Measurements from ENCODE around the gene VILL. TPM values are rescaled to one million over a fixed set of nuclear protein-coding genes. Genes with fewer than 3 reads are reported as not detected.

Gene VILL
- total and polyA plus RNA-seq, 2 donors (not counting 3 experiments of a cell fraction or from before 2014, with no cell fraction given): 9.0 to 10.0 TPM

DNA sequence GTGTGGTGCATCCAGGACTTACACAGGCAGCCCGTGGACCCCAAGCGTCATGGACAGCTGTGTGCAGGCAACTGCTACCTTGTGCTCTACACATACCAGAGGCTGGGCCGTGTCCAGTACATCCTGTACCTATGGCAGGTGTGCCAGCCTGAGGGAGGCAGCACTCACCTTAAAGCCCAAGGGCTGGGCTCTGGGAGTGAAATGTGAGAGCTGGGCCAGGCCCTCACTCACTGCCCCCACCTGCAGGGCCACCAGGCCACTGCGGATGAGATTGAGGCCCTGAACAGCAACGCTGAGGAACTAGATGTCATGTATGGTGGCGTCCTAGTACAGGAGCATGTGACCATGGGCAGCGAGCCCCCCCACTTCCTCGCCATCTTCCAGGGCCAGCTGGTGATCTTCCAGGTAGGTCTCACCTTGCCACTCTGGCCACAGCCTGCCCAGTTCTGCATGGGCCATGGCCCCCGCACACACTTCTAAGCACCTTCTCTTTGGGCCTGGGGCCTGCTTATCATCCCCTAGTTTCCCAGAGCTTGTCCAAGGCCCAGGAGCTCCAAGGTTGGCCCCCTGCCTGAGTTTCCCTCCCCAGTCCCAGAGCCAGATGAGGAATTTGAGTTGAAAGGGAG is 11.0 kb downstream of the VILL start:
- ChIA-PET CTCF (interaction anchor here (0.6 to 3.6 kb wide), 5 partner anchors 12 to 147 kb away, joined by 3 to 34 read pairs (median 5); no protein-coding TSS in a partner anchor), POLR2A (no interaction called here)
- peaks cover 0 to 12% of the 10 kb centered on the region in 2 experiments for H3K36me3 ChIP-seq (ENCODE audit: control insufficient read depth in 2 of 2, extremely low read depth in 1 of 2, insufficient read depth in 2 of 2, low read length in 2 of 2)
- H2AFZ ChIP-seq (ENCODE audit: low read depth, low read length): no peak overlapping the region
- H3K9ac ChIP-seq (replicated peaks; ENCODE audit: extremely low read depth, insufficient read depth, low read length): no peak overlapping the region
- no peaks in the 10 kb centered on the region for H3K79me2 ChIP-seq (ENCODE audit: control insufficient read depth, insufficient read depth, low read length)
- no peaks in the 10 kb centered on the region for H3K27me3 ChIP-seq (ENCODE audit: control insufficient read depth in 2 of 2, insufficient read depth in 2 of 2, low read length in 2 of 2)
- no peaks in the 10 kb centered on the region for H4K20me1 ChIP-seq (replicated peaks; ENCODE audit: control insufficient read depth, extremely low read depth, insufficient read depth, low read length)
- TF ChIP-seq, protein P1, sequence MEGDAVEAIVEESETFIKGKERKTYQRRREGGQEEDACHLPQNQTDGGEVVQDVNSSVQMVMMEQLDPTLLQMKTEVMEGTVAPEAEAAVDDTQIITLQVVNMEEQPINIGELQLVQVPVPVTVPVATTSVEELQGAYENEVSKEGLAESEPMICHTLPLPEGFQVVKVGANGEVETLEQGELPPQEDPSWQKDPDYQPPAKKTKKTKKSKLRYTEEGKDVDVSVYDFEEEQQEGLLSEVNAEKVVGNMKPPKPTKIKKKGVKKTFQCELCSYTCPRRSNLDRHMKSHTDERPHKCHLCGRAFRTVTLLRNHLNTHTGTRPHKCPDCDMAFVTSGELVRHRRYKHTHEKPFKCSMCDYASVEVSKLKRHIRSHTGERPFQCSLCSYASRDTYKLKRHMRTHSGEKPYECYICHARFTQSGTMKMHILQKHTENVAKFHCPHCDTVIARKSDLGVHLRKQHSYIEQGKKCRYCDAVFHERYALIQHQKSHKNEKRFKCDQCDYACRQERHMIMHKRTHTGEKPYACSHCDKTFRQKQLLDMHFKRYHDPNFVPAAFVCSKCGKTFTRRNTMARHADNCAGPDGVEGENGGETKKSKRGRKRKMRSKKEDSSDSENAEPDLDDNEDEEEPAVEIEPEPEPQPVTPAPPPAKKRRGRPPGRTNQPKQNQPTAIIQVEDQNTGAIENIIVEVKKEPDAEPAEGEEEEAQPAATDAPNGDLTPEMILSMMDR (IDR thresholded peaks at IDR 0.05; ENCODE audit: extremely low read depth in 1 of 2, insufficient read depth in 1 of 2, low read depth in 1 of 2, low read length in 2 of 2): peak; percentile 5 to 26
- no peak for TF ChIP-seq GATA2 (IDR thresholded peaks at IDR 0.05; ENCODE audit: insufficient read depth, insufficient read length, low read depth, low read length)
- no peak overlapping the region for H3K4me2 ChIP-seq (ENCODE audit: insufficient read depth, low read length)
- FAIRE-seq: no peak
- H3K9me1 ChIP-seq (replicated peaks; ENCODE audit: control insufficient read depth, extremely low read depth, insufficient read depth, low read length): no peaks in the 10 kb centered on the region
- H3K4me1 ChIP-seq (ENCODE audit: control insufficient read depth, extremely low read depth, insufficient read depth, low read length): peaks cover 4% of the 10 kb centered on the region
- DNase-seq (ENCODE audit: low read depth, low spot score): no peak
- intact Hi-C loops (cut with micrococcal nuclease): no loop called here
- H3K4me3 ChIP-seq (replicated peaks in 1 of 3; ENCODE audit: insufficient read depth in 1 of 3, low read depth in 1 of 3, low read length in 3 of 3): no peak overlapping the region
- H3K9me3 ChIP-seq (replicated peaks; ENCODE audit: control insufficient read depth, insufficient read depth, low read length): no peaks in the 10 kb centered on the region
- dilution Hi-C loops (cut with MboI; ENCODE audit: extremely low pct_ligation_motif_present, low sequenced_read_pairs): no loop called here
- H3K27ac ChIP-seq (ENCODE audit: insufficient read depth, low read depth, low read length): no peak overlapping the region
- no TSS peak for BruUV-seq (replicated peaks)

DNA sequence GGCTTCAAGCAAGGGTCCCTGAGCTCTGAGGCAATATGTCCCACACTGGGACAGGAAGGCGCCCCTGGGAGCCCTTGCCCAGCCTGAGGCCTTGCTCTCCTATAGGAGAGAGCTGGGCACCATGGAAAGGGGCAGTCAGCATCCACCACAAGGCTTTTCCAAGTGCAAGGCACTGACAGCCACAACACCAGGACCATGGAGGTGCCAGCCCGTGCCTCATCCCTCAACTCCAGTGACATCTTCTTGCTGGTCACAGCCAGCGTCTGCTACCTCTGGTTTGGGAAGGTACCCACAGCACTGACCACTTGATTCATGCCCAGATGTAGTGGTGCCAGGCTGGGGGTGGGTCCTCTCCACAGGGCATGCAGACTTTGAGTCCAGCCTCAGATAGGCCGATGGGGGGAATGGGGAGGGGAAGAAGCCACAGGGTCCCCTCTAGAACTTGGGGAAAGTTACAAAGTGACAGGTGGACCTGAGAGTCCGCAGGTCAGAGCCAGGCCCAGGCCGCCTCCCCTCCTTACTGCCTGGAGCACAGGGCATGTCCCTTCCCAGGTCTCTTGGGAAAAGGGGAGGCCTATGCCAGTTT is 11.8 kb downstream of the VILL start:
- TF ChIP-seq JUN (IDR thresholded peaks at IDR 0.05; ENCODE audit: borderline replicate concordance, insufficient read depth, insufficient read length, low read depth) (no peak), EZH2 (IDR thresholded peaks at IDR 0.05; ENCODE audit: borderline replicate concordance, low read depth, low read length, severe bottlenecking) (no peak), FOS (IDR thresholded peaks at IDR 0.05; ENCODE audit: borderline replicate concordance, insufficient read depth, low read length) (no peak), POLR2AphosphoS5 (IDR thresholded peaks at IDR 0.05; ENCODE audit: insufficient read depth, low read depth, low read length) (no peak), MYC (IDR thresholded peaks at IDR 0.05; ENCODE audit: low read depth, low read length) (no peak), POLR2A (IDR thresholded peaks at IDR 0.05; ENCODE audit: low read depth, low read length) (no peak), GATA2 (IDR thresholded peaks at IDR 0.05; ENCODE audit: insufficient read depth, insufficient read length, low read depth, low read length) (no peak)
- TF ChIP-seq, protein P2, sequence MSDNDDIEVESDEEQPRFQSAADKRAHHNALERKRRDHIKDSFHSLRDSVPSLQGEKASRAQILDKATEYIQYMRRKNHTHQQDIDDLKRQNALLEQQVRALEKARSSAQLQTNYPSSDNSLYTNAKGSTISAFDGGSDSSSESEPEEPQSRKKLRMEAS (IDR thresholded peaks at IDR 0.05; ENCODE audit: insufficient read depth, insufficient read length): no peak
- TF ChIP-seq, protein P1 (IDR thresholded peaks at IDR 0.05; ENCODE audit: extremely low read depth in 1 of 2, insufficient read depth in 1 of 2, low read depth in 1 of 2, low read length in 2 of 2): no peak
- dilution Hi-C loops (cut with MboI; ENCODE audit: extremely low pct_ligation_motif_present, low sequenced_read_pairs): no loop called here
- no peak overlapping the region for H3K27ac ChIP-seq (ENCODE audit: insufficient read depth, low read depth, low read length)

More for the DNA sequence above, 11.8 kb downstream of the VILL start:
- DNase-seq (ENCODE audit: low read depth, low spot score): no peak
- intact Hi-C loops (cut with micrococcal nuclease): no loop called here
- H3K27me3 ChIP-seq (ENCODE audit: control insufficient read depth in 2 of 2, insufficient read depth in 2 of 2, low read length in 2 of 2): no peaks in the 10 kb centered on the region
- no peaks in the 10 kb centered on the region for H3K9me3 ChIP-seq (replicated peaks; ENCODE audit: control insufficient read depth, insufficient read depth, low read length)
- no peak overlapping the region for H3K9ac ChIP-seq (replicated peaks; ENCODE audit: extremely low read depth, insufficient read depth, low read length)
- H3K36me3 ChIP-seq (ENCODE audit: control insufficient read depth in 2 of 2, extremely low read depth in 1 of 2, insufficient read depth in 2 of 2, low read length in 2 of 2): peaks cover 0 to 12% of the 10 kb centered on the region in 2 experiments
- no peaks in the 10 kb centered on the region for H3K79me2 ChIP-seq (ENCODE audit: control insufficient read depth, insufficient read depth, low read length)
- POLR2A ChIA-PET: no interaction called here
- no peak for FAIRE-seq
- H3K4me2 ChIP-seq (ENCODE audit: insufficient read depth, low read length): no peak overlapping the region
- H3K4me1 ChIP-seq (ENCODE audit: control insufficient read depth, extremely low read depth, insufficient read depth, low read length): peaks cover 4% of the 10 kb centered on the region
- no peaks in the 10 kb centered on the region for H4K20me1 ChIP-seq (replicated peaks; ENCODE audit: control insufficient read depth, extremely low read depth, insufficient read depth, low read length)
- CTCF ChIA-PET: interaction anchor here (2.5 to 3.6 kb wide), 2 partner anchors 28 to 148 kb away, joined by 18 to 34 read pairs; no protein-coding TSS in a partner anchor
- no TSS peak for BruUV-seq (replicated peaks)
- no peaks in the 10 kb centered on the region for H3K9me1 ChIP-seq (replicated peaks; ENCODE audit: control insufficient read depth, extremely low read depth, insufficient read depth, low read length)
- H2AFZ ChIP-seq (ENCODE audit: low read depth, low read length): no peak overlapping the region
- H3K4me3 ChIP-seq (replicated peaks in 1 of 3; ENCODE audit: insufficient read depth in 1 of 3, low read depth in 1 of 3, low read length in 3 of 3): no peak overlapping the region
